Smooth muscle cell (in vitro differentiated cells): ENCODE data around the gene TPK1. TPM values are rescaled to one million over a fixed set of nuclear protein-coding genes. Genes with fewer than 3 reads are reported as not detected.

Experiments
- DNase-seq: peaks from one replicate; lab custom pipeline; 2025; ENCODE audit not compliant: unreplicated experiment; lab: John Stamatoyannopoulos, UW
- H2AFZ ChIP-seq: fragments of 200-600 bp; sonication (generic); 2 replicates; pipeline ENCODE4 v1.6.0; 2016; ENCODE audit warnings: antibody characterized with exemption, low read depth, mild to moderate bottlenecking
- H3F3A ChIP-seq: fragments of 200-600 bp; sonication (generic); 2 replicates; pipeline ENCODE4 v1.6.0; 2017; ENCODE audit warnings: antibody characterized with exemption, low read depth
- H3K27ac ChIP-seq: fragments of 200-600 bp; sonication (generic); 2 replicates; pipeline ENCODE4 v1.5.1; 2016; ENCODE audit warnings: low read depth, mild to moderate bottlenecking
- H3K27me3 ChIP-seq: fragments of 200-600 bp; sonication (generic); 2 replicates; pipeline ENCODE4 v1.6.1; 2016; ENCODE audit warnings: low read depth, mild to moderate bottlenecking
- H3K36me3 ChIP-seq: fragments of 200-600 bp; sonication (generic); 2 replicates; pipeline ENCODE4 v1.5.1; 2016; ENCODE audit warnings: low read depth
- H3K4me1 ChIP-seq: fragments of 200-600 bp; sonication (generic); 2 replicates; pipeline ENCODE4 v1.5.1; 2016; ENCODE audit warnings: low read depth
- H3K4me2 ChIP-seq: fragments of 200-600 bp; sonication (generic); 2 replicates; pipeline ENCODE4 v1.6.0; 2016; ENCODE audit warnings: mild to moderate bottlenecking
- H3K4me3 ChIP-seq: fragments of 200-600 bp; sonication (generic); 2 replicates; pipeline ENCODE4 v1.5.1; 2016; ENCODE audit warnings: mild to moderate bottlenecking
- H3K79me2 ChIP-seq: fragments of 200-600 bp; sonication (generic); 2 replicates; pipeline ENCODE4 v1.6.0; 2016; ENCODE audit warnings: low read depth, mild to moderate bottlenecking
- H3K9ac ChIP-seq: fragments of 200-600 bp; sonication (generic); 2 replicates; pipeline ENCODE4 v1.6.0; 2016; ENCODE audit warnings: low read depth
- H3K9me3 ChIP-seq: fragments of 200-600 bp; sonication (generic); replicated peaks from 2 replicates; pipeline ENCODE4 v1.5.1; 2016; ENCODE audit warnings: low read depth
- H4K20me1 ChIP-seq: fragments of 200-600 bp; sonication (generic); 2 replicates; pipeline ENCODE4 v1.6.0; 2016; ENCODE audit warnings: low read depth
- CTCF ChIP-seq: fragments of 200-600 bp; sonication (generic); IDR thresholded peaks from 2 replicates; pipeline ENCODE4 v1.5.1; 2017; ENCODE audit warnings: borderline replicate concordance, mild to moderate bottlenecking, antibody characterized with exemption; ENCODE audit not compliant: insufficient read depth, poor library complexity, severe bottlenecking
- WGBS: methylation state at CpG from one replicate; pipeline ENCODE4 v1.1.7; 2016; ENCODE audit warnings: low lambda C conversion rate; 5-methylcytosine and 5-hydroxymethylcytosine counted together
- polyA plus RNA-seq: library from polyadenylated mRNA; unstranded; fragments of >200 nt; fragmentation: Nextera tagmentation; extraction: Ambion mirVana; gene quantifications from 2 replicates; pipeline ENCODE4 v1.2.1, GENCODE V29; 2016
- total RNA-seq: library from RNA; depleted of rRNA; stranded (reverse); fragments of >200 nt; gene quantifications from 2 replicates; pipeline ENCODE4 v1.2.3, GENCODE V29; 2014

TPK1 gene
- total and polyA plus RNA-seq, 2 experiments from 2014 or later: 1.2 to 1.9 TPM

GRCh38 chr7:144415858-144416257 lies 420.0 kb downstream of the TPK1 start:
- H3K36me3 ChIP-seq: no peaks in the 10 kb centered on the region
- H3K9ac ChIP-seq: no peak overlapping the region
- no peak overlapping the region for H3K4me2 ChIP-seq
- H3K4me3 ChIP-seq: no peak overlapping the region
- no peaks in the 10 kb centered on the region for H4K20me1 ChIP-seq
- H2AFZ ChIP-seq: no peak overlapping the region
- H3K79me2 ChIP-seq: no peaks in the 10 kb centered on the region
- H3K9me3 ChIP-seq: no peaks in the 10 kb centered on the region
- no peaks in the 10 kb centered on the region for H3K27me3 ChIP-seq
- no peaks in the 10 kb centered on the region for H3K4me1 ChIP-seq
- no peaks in the 10 kb centered on the region for H3F3A ChIP-seq
- no peak for TF ChIP-seq CTCF
- no peak for DNase-seq
- H3K27ac ChIP-seq: peak overlapping the region; percentile 43

- Histone ChIP-seq H3K79me2 (no peaks in the 10 kb centered on the region), H3K36me3 (no peaks in the 10 kb centered on the region), H2AFZ (no peak overlapping the region), H3K27ac (no peak overlapping the region), H3K4me1 (no peaks in the 10 kb centered on the region), H4K20me1 (no peaks in the 10 kb centered on the region), H3K27me3 (no peaks in the 10 kb centered on the region), H3K4me2 (no peak overlapping the region), H3K4me3 (no peak overlapping the region), H3K9ac (no peak overlapping the region), H3F3A (no peaks in the 10 kb centered on the region), H3K9me3 (no peaks in the 10 kb centered on the region)
- TF ChIP-seq CTCF: no peak
- DNase-seq: no peak
- 83% methylated on average over 3 of the region's 3 CpGs for WGBS
Observed at GRCh38 chr7:144414815-144415214, 421.0 kb downstream of the TPK1 start.

GRCh38 chr7:144410441-144410840 lies 425.4 kb downstream of the TPK1 start:
- Histone ChIP-seq H3K79me2 (no peaks in the 10 kb centered on the region), H3K27ac (no peak overlapping the region), H3K27me3 (no peaks in the 10 kb centered on the region), H4K20me1 (no peaks in the 10 kb centered on the region), H3K36me3 (no peaks in the 10 kb centered on the region), H3K9ac (no peak overlapping the region), H3K4me2 (no peak overlapping the region), H3K4me1 (no peaks in the 10 kb centered on the region), H3K9me3 (no peaks in the 10 kb centered on the region), H3K4me3 (no peak overlapping the region), H2AFZ (no peak overlapping the region), H3F3A (no peaks in the 10 kb centered on the region)
- 55% methylated on average over 4 of the region's 4 CpGs for WGBS
- DNase-seq: no peak
- no peak for TF ChIP-seq CTCF

GRCh38 chr7:144408121-144408520 lies 427.7 kb downstream of the TPK1 start:
- no peak overlapping the region for H2AFZ ChIP-seq
- no peak overlapping the region for H3K9ac ChIP-seq
- H3K27me3 ChIP-seq: no peaks in the 10 kb centered on the region
- no peak for TF ChIP-seq CTCF
- no peak overlapping the region for H3K4me3 ChIP-seq
- H4K20me1 ChIP-seq: no peaks in the 10 kb centered on the region
- no peaks in the 10 kb centered on the region for H3F3A ChIP-seq
- no peaks in the 10 kb centered on the region for H3K79me2 ChIP-seq
- WGBS: 71% methylated on average over 3 of the region's 3 CpGs
- H3K4me2 ChIP-seq: no peak overlapping the region
- no peaks in the 10 kb centered on the region for H3K9me3 ChIP-seq
- H3K27ac ChIP-seq: no peak overlapping the region
- no peaks in the 10 kb centered on the region for H3K36me3 ChIP-seq
- H3K4me1 ChIP-seq: no peaks in the 10 kb centered on the region
- DNase-seq: no peak
